ENCODE data around the gene UBR2. TPM values are rescaled to one million over a fixed set of nuclear protein-coding genes. Genes with fewer than 3 reads are reported as not detected.

The UBR2 gene
- total and polyA plus RNA-seq, 9 of the 15 experiments (the other 6 are each of a cell fraction or from before 2014, with no cell fraction given) = 9.1 to 38.9 (median 23.4) TPM

- TF ChIP-seq RBM39 (optimal IDR thresholded peaks at IDR 0.05; ENCODE audit: low read depth, low read length) (no peak), ZBTB34 (CRISPR knock-in tag; IDR thresholded peaks at IDR 0.05) (no peak), TSHZ1 (CRISPR knock-in tag; IDR thresholded peaks at IDR 0.05) (no peak), ZNF780A (CRISPR knock-in tag; IDR thresholded peaks at IDR 0.05) (no peak), SAFB2 (IDR thresholded peaks at IDR 0.05; ENCODE audit: borderline replicate concordance, low read depth, low read length, severe bottlenecking) (no peak), RFX7 (CRISPR knock-in tag; IDR thresholded peaks at IDR 0.05) (no peak), TRIM28 (IDR thresholded peaks at IDR 0.05) (peak; percentile 51; the same call in 1 of the 2 replicates), THAP7 (CRISPR knock-in tag; IDR thresholded peaks at IDR 0.05) (peak; percentile 6; the same call in 1 of the 2 replicates), RBM22 (IDR thresholded peaks at IDR 0.05; ENCODE audit: low read depth, low read length, poor library complexity, severe bottlenecking) (no peak), PRDM10 (IDR thresholded peaks at IDR 0.05; ENCODE audit: partially characterized antibody) (peak; percentile 95), PCBP2 (IDR thresholded peaks at IDR 0.05; ENCODE audit: low read depth, low read length, poor library complexity, severe bottlenecking) (no peak), MIER1 (IDR thresholded peaks at IDR 0.05; ENCODE audit: low read depth) (no peak), MXI1 (IDR thresholded peaks at IDR 0.05; ENCODE audit: low read depth, low read length) (no peak; the same call in 1 of the 2 replicates), SMAD2 (IDR thresholded peaks at IDR 0.05; ENCODE audit: low read depth, low read length) (no peak), SRSF1 (IDR thresholded peaks at IDR 0.05; ENCODE audit: low read depth, low read length) (peak; percentile 68; the same call in 1 of the 2 replicates), VEZF1 (CRISPR knock-in tag; IDR thresholded peaks at IDR 0.05) (peak; percentile 96)
Observed at GRCh38 chr6:42563697-42564505, at the start of gene UBR2 (continued).
